NCI-H1105 (cell line): ENCODE results near the gene C2orf92.

ENCODE experiments used
- DNase-seq: peaks from one replicate; lab custom pipeline; 2025; lab: John Stamatoyannopoulos, UW

Gene C2orf92

GRCh38 chr2:97714084-97714949 lies 44.8 kb downstream of the C2orf92 start:
- DNase-seq: no peak

- no peak for DNase-seq
Observed at GRCh38 chr2:97714950-97715652, 45.6 kb downstream of the C2orf92 start.

GRCh38 chr2:97715951-97716694 lies 46.6 kb downstream of the C2orf92 start:
- DNase-seq: no peak

- no peak for DNase-seq
Observed at GRCh38 chr2:97716695-97717612, 47.4 kb downstream of the C2orf92 start.

GRCh38 chr2:97717613-97717995 lies 48.1 kb downstream of the C2orf92 start:
- DNase-seq: no peak

GRCh38 chr2:97718051-97718882 lies 48.8 kb downstream of the C2orf92 start:
- no peak for DNase-seq

- DNase-seq: no peak
Observed at GRCh38 chr2:97718942-97719341, 49.4 kb downstream of the C2orf92 start.

- DNase-seq: no peak
Observed at GRCh38 chr2:97719362-97720155, 50.0 kb downstream of the C2orf92 start.

GRCh38 chr2:97720746-97721145 lies 51.2 kb downstream of the C2orf92 start:
- no peak for DNase-seq

GRCh38 chr2:97722227-97722626 lies 52.7 kb downstream of the C2orf92 start:
- no peak for DNase-seq

- DNase-seq: no peak
Observed at GRCh38 chr2:97723156-97724072, 53.9 kb downstream of the C2orf92 start.

GRCh38 chr2:97724073-97724410 lies 54.5 kb downstream of the C2orf92 start:
- no peak for DNase-seq

GRCh38 chr2:97724501-97724900 lies 55.0 kb downstream of the C2orf92 start:
- no peak for DNase-seq

- DNase-seq: no peak
Observed at GRCh38 chr2:97724946-97725688, 55.6 kb downstream of the C2orf92 start.

GRCh38 chr2:97726261-97727064 lies 57.0 kb downstream of the C2orf92 start:
- DNase-seq: no peak

GRCh38 chr2:97727296-97727695 lies 57.8 kb downstream of the C2orf92 start:
- DNase-seq: no peak

GRCh38 chr2:97728091-97728731 lies 58.7 kb downstream of the C2orf92 start:
- DNase-seq: no peak
